HepG2 (cell line): ENCODE results near the gene RBSN. TPM values are rescaled to one million over a fixed set of nuclear protein-coding genes. Genes with fewer than 3 reads are reported as not detected.

Experiments used
- ATAC-seq: fragments of 200-7000 bp; cut with Tn5 transposase; 3 replicates; pipeline ENCODE4 v1.9.1; 2020; ENCODE audit warnings: mild to moderate bottlenecking, moderate library complexity
- BruUV-seq: library from RNA; stranded (reverse); fragments of 400-500 nt; replicated peaks from 2 replicates; lab custom pipeline; 2021; lab: Mats Ljungman, UMichigan
- CTCF ChIA-PET: fragments of 300-600 bp; formaldehyde crosslinking; extraction: SDS; loops from one replicate; lab custom pipeline; 2021; ENCODE audit warnings: low total read pairs, inconsistent platforms, low intra/inter-chr PET ratio; lab: Yijun Ruan, JAX
- POLR2A ChIA-PET: fragments of 350-600 bp; sonication (Branson Sonifier 250); formaldehyde crosslinking; loops from one replicate; lab custom pipeline; 2020; ENCODE audit warnings: antibody characterized with exemption, inconsistent platforms; lab: Yijun Ruan, JAX
- DNase-seq: peaks from one replicate; pipeline ENCODE4 v3.0.0-alpha.2; 2015; ENCODE audit warnings: low spot score
- FAIRE-seq: peaks from 3 replicates; lab custom pipeline; 2011; peaks lifted over from hg19 to GRCh38; lab: Jason Lieb, UNC
- H2AFZ ChIP-seq: one replicate; pipeline ENCODE4 v1.6.1; 2011; ENCODE audit warnings: low read length, inconsistent platforms
- H3K27ac ChIP-seq: fragments of 300-600 bp; 3 replicates; pipeline ENCODE4 v1.8.0; 2011; ENCODE audit warnings: mixed run types, mild to moderate bottlenecking, mixed read lengths, low read length, inconsistent platforms; ENCODE audit not compliant: insufficient read depth; ENCODE audit errors: extremely low read length
- H3K27me3 ChIP-seq, 2 experiments: fragments of 200-600 bp in 1 of 2; 2 replicates in 1 of 2; 3 replicates in 1 of 2; pipeline versions ENCODE4 v1.6.0 to v1.8.0; 2011; ENCODE audit warnings: low read length in 2 of 2, mild to moderate bottlenecking in 2 of 2, moderate library complexity in 2 of 2, inconsistent platforms in 1 of 2; ENCODE audit not compliant: insufficient read depth in 2 of 2, control insufficient read depth in 1 of 2
- H3K36me3 ChIP-seq, 2 experiments: fragments of 200-600 bp in 1 of 2; replicated peaks in 1 of 2; 2 replicates in 1 of 2; 3 replicates in 1 of 2; pipeline versions ENCODE4 v1.5.1 to v1.8.0; 2011; ENCODE audit warnings: low read length in 2 of 2, inconsistent platforms in 1 of 2; ENCODE audit not compliant: insufficient read depth in 2 of 2, control insufficient read depth in 1 of 2
- H3K4me1 ChIP-seq: 2 replicates; pipeline ENCODE4 v1.5.1; 2012; ENCODE audit warnings: low read length, inconsistent platforms; ENCODE audit not compliant: insufficient read depth
- H3K4me2 ChIP-seq: 2 replicates; pipeline ENCODE4 v1.6.0; 2011; ENCODE audit warnings: low read depth, low read length, inconsistent platforms
- H3K4me3 ChIP-seq, 3 experiments: fragments of 200-600 bp in 1 of 3; sonication (generic), shearing (Covaris generic) in 1 of 3; replicated peaks in 1 of 3; 2 replicates each; pipeline ENCODE4 v1.5.1; 2011 to 2016; ENCODE audit warnings: low read length in 3 of 3, inconsistent platforms in 2 of 3, low read depth in 2 of 3, mild to moderate bottlenecking in 2 of 3, control low read depth in 1 of 3, mixed read lengths in 1 of 3; ENCODE audit not compliant: insufficient read depth in 1 of 3
- H3K79me2 ChIP-seq: one replicate; pipeline ENCODE4 v1.6.1; 2011; ENCODE audit warnings: low read length, inconsistent platforms; ENCODE audit not compliant: insufficient read depth
- H3K9ac ChIP-seq: 2 replicates; pipeline ENCODE4 v1.6.0; 2011; ENCODE audit warnings: mild to moderate bottlenecking, low read depth, low read length, inconsistent platforms; ENCODE audit not compliant: insufficient read depth
- H3K9me3 ChIP-seq: 2 replicates; pipeline ENCODE4 v1.5.1; 2012; ENCODE audit warnings: mild to moderate bottlenecking, low read length
- H4K20me1 ChIP-seq: 2 replicates; pipeline ENCODE4 v1.6.0; 2011; ENCODE audit warnings: inconsistent platforms, mild to moderate bottlenecking, low read length, moderate library complexity; ENCODE audit not compliant: insufficient read depth
- CAMTA2 ChIP-seq: sonication (generic); formaldehyde crosslinking; IDR thresholded peaks from 2 replicates; pipeline ENCODE4 v1.4.0; 2020; ENCODE audit warnings: mild to moderate bottlenecking, missing genetic modification reagents, borderline replicate concordance
- KLF11 ChIP-seq: IDR thresholded peaks from 2 replicates; pipeline ENCODE4 v1.6.1; 2016; ENCODE audit warnings: missing compliant biosample characterization
- KMT2A ChIP-seq: sonication (generic); formaldehyde crosslinking; IDR thresholded peaks from 2 replicates; pipeline ENCODE4 v1.4.0; 2020; ENCODE audit warnings: missing genetic modification reagents
- MXD3 ChIP-seq: IDR thresholded peaks from 2 replicates; pipeline ENCODE4 v1.6.1; 2016; ENCODE audit warnings: mild to moderate bottlenecking, missing biosample characterization, missing genetic modification reagents
- PHF21A ChIP-seq: sonication (generic); formaldehyde crosslinking; IDR thresholded peaks from 2 replicates; pipeline ENCODE4 v1.5.0; 2020; ENCODE audit warnings: mild to moderate bottlenecking, missing genetic modification reagents
- SATB2 ChIP-seq: sonication (generic); formaldehyde crosslinking; IDR thresholded peaks from 2 replicates; pipeline ENCODE4 v1.5.0; 2020; ENCODE audit warnings: missing genetic modification reagents
- SMYD3 ChIP-seq: sonication (generic); formaldehyde crosslinking; IDR thresholded peaks from 2 replicates; pipeline ENCODE4 v1.8.1; 2023; ENCODE audit warnings: mild to moderate bottlenecking, missing genetic modification reagents
- SP1 ChIP-seq, 2 experiments: fragments of 450-650 bp in 1 of 2; sonication (generic) in 1 of 2; formaldehyde crosslinking in 1 of 2; IDR thresholded peaks; 2 replicates each; pipeline versions ENCODE4 v1.4.0 to v1.6.1; 2016 to 2020; ENCODE audit warnings: missing genetic modification reagents in 1 of 2
- ZBTB46 ChIP-seq: sonication (generic); formaldehyde crosslinking; IDR thresholded peaks from 2 replicates; pipeline ENCODE4 v1.4.0; 2020; ENCODE audit warnings: mild to moderate bottlenecking, missing genetic modification reagents, borderline replicate concordance
- ZNF207 ChIP-seq: fragments of 450-650 bp; IDR thresholded peaks from 2 replicates; pipeline ENCODE4 v1.6.1; 2016; ENCODE audit warnings: antibody characterized with exemption, borderline replicate concordance
- WGBS: methylation state at CpG from one replicate; pipeline ENCODE4 v1.1.6; 2017; ENCODE audit warnings: low lambda C conversion rate; 5-methylcytosine and 5-hydroxymethylcytosine counted together
- in situ Hi-C: cut with HindIII; loops from 2 replicates; pipeline ENCODE4 v1.10.0; 2017; ENCODE audit warnings: low pct_unique_long_range_greater_than_20kb; ENCODE audit not compliant: extremely low pct_ligation_motif_present
- intact Hi-C: fragments of 100-400 bp; cut with micrococcal nuclease; formaldehyde crosslinking; loops from one replicate; pipeline ENCODE4 v1.10.0; 2022; ENCODE audit not compliant: unreplicated experiment
- polyA plus RNA-seq, 8 experiments: library from polyadenylated mRNA; depleted of rRNA in 3 of 8; stranded (reverse) in 7 of 8; unstranded in 1 of 8; fragments of >200 nt; fragmentation: Illumina TruSeq in 4 of 8; extraction: Trizol in 4 of 8; gene quantifications; 2 replicates each; pipeline versions ENCODE4 v1.2.1 to v1.2.3, GENCODE V29; 2011 to 2016; ENCODE audit warnings: low read depth in 4 of 8, missing spikeins in 1 of 8, mixed read lengths in 1 of 8; ENCODE audit not compliant: insufficient read depth in 1 of 8
- total RNA-seq, 5 experiments: library from RNA; depleted of rRNA; stranded (reverse); fragments of >200 nt; fragmentation: Illumina TruSeq; extraction: Trizol; gene quantifications; 2 replicates each; pipeline ENCODE4 v1.2.3, GENCODE V29; 2016; ENCODE audit warnings: low read depth in 1 of 5

RBSN gene
- total and polyA plus RNA-seq, 2 of the 13 experiments (the other 11 are each of a cell fraction or from before 2014, with no cell fraction given): 7.9 to 11.8 TPM

GRCh38 chr3:15120986-15121385 is 22.0 kb upstream of the RBSN start:
- POLR2A ChIA-PET: no interaction called here
- FAIRE-seq (no peak), ATAC-seq (peak; percentile 34; the same call in 2 of the 3 replicates), DNase-seq (no peak)
- Histone ChIP-seq H3K9ac (no peak overlapping the region), H3K36me3 (no peaks in the 10 kb centered on the region), H3K4me2 (no peak overlapping the region), H3K79me2 (no peaks in the 10 kb centered on the region), H3K4me3 (no peak overlapping the region), H3K9me3 (no peaks in the 10 kb centered on the region), H3K27me3 (peaks cover 1 to 9% of the 10 kb centered on the region in 2 experiments; a peak in 3 of 5 replicates), H3K27ac (no peak overlapping the region), H4K20me1 (no peaks in the 10 kb centered on the region), H2AFZ (no peak overlapping the region), H3K4me1 (peaks cover 12% of the 10 kb centered on the region; the same call in 1 of the 2 replicates)
- BruUV-seq: no TSS peak
- CTCF ChIA-PET: no interaction called here
- 10% methylated on average over 2 of the region's 2 CpGs for WGBS
- no peak for TF ChIP-seq SMYD3
- no peak for TF ChIP-seq CAMTA2
- no peak for TF ChIP-seq KMT2A
- TF ChIP-seq SP1 (IDR thresholded peaks at IDR 0.05): no peak
- TF ChIP-seq SP1 (CRISPR knock-in tag; IDR thresholded peaks at IDR 0.05): no peak
- no peak for TF ChIP-seq KLF11
- in situ Hi-C loops: no loop called here
- intact Hi-C loops: no loop called here

- 40% methylated on average over 1 of the region's 3 CpGs for WGBS
- H3K27ac ChIP-seq: no peak overlapping the region
- no peak overlapping the region for H3K4me2 ChIP-seq
- intact Hi-C loops (loop anchor here (5.0 kb wide), 1 partner anchor 85 kb away; no protein-coding TSS in a partner anchor), in situ Hi-C loops (loop anchor here (10.0 kb wide), 2 partner anchors 88 to 268 kb away; partner anchors contain the start of gene CAPN7)
- H3K36me3 ChIP-seq: no peaks in the 10 kb centered on the region
- no peaks in the 10 kb centered on the region for H4K20me1 ChIP-seq
- TF ChIP-seq PHF21A (CRISPR knock-in tag) (no peak), MXD3 (CRISPR knock-in tag) (no peak), SP1 (IDR thresholded peaks at IDR 0.05) (no peak), SP1 (CRISPR knock-in tag; IDR thresholded peaks at IDR 0.05) (no peak), SATB2 (CRISPR knock-in tag) (no peak), ZNF207 (no peak), ZBTB46 (CRISPR knock-in tag) (no peak)
- no peak overlapping the region for H3K4me3 ChIP-seq
- H3K4me1 ChIP-seq: peaks cover 12% of the 10 kb centered on the region; the same call in 1 of the 2 replicates
- DNase-seq: no peak
- peaks cover 1 to 9% of the 10 kb centered on the region in 2 experiments; a peak in 3 of 5 replicates for H3K27me3 ChIP-seq
- POLR2A ChIA-PET: no interaction called here
- peak; percentile 21; the same call in 1 of the 3 replicates for ATAC-seq
- FAIRE-seq: no peak
- CTCF ChIA-PET: no interaction called here
- no peak overlapping the region for H3K9ac ChIP-seq
- H3K79me2 ChIP-seq: no peaks in the 10 kb centered on the region
- no peak overlapping the region for H2AFZ ChIP-seq
- BruUV-seq: no TSS peak
- no peaks in the 10 kb centered on the region for H3K9me3 ChIP-seq
Measured at GRCh38 chr3:15117011-15117410, 18.1 kb upstream of the RBSN start.
